ENCODE results near the gene GRK6. TPM values are rescaled to one million over a fixed set of nuclear protein-coding genes. Genes with fewer than 3 reads are reported as not detected.

The GRK6 gene
- total and polyA plus RNA-seq, 2 experiments from 2014 or later = 13.0 to 56.8 TPM

DNA sequence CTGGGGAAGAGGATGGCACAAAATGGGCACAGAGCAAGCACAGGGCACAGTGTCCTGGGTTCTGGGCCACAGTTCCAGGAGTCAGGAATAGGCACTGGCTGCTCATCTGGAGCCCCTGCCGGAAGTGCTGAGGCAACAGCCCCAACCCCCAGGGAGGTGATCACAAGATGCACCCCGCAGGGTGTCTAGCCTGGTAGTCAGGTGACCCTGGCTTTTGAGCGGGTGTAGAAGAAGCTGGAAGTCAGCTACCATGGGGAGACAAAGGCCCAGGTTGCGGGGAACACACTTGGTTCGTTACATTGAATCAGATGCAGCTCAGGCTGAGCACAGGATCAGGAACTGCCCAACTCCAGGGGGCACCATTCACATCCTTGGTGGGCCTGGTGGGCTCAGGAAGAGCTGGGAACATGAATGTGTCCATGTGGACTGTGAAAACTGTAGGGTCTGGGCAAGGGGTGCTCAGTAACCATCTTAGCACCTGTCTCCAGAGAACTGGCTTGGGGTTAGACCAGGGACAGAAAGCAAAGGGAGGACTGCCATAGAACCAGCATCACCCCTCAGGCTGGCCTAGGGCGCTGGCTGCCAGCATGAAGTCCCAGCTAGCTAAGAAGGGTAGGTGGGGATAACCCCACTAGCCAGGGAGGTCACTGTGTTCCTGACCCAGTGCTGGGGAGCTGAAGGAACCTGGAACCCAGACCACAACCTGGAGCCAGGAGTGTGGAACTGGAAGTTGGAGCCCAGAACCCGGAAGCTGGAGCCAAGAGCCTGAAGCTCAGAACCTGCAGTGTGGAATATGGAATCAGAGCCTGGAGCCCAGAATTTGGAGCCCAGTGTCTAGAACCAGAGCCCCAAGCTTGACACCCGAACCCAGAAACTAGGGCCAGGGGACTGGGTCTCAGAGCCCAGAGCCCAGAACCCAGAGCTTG lies 48.4 kb upstream of the GRK6 start:
- H3K4me1 Mint-ChIP-seq = peaks cover 20% of the 10 kb centered on the region
- peaks cover 29% of the 10 kb centered on the region for H3K27me3 Mint-ChIP-seq (ENCODE audit: insufficient read depth, low read depth, poor library complexity)
- H2AFZ ChIP-seq = no peak overlapping the region
- H3K4me3 ChIP-seq = no peak overlapping the region
- H3K79me2 ChIP-seq (replicated peaks; ENCODE audit: insufficient read depth) = no peaks in the 10 kb centered on the region
- H3K4me1 ChIP-seq (ENCODE audit: insufficient read depth) = peaks cover 12% of the 10 kb centered on the region; the same call in 1 of the 2 replicates
- DNase-seq (ENCODE audit: low spot score) (no peak), ATAC-seq (no peak)
- H3K27ac ChIP-seq (ENCODE audit: low read depth) = no peak overlapping the region
- H3K9me3 Mint-ChIP-seq = no peaks in the 10 kb centered on the region
- H3K4me2 ChIP-seq = no peak overlapping the region
- no peak overlapping the region for H3K4me3 Mint-ChIP-seq
- H3F3A ChIP-seq (replicated peaks; ENCODE audit: low read depth) = 0 out of 2 replicates have a peak, but pooled peaks cover 2% of the 10 kb centered on the region
- H3K27me3 ChIP-seq (ENCODE audit: insufficient read depth) = no peaks in the 10 kb centered on the region
- no peaks in the 10 kb centered on the region for H3K36me3 Mint-ChIP-seq (ENCODE audit: low read depth)
- TF ChIP-seq NANOG (IDR thresholded peaks at IDR 0.05; ENCODE audit: borderline replicate concordance) (no peak), ZNF331 (CRISPR knock-in tag; IDR thresholded peaks at IDR 0.05; ENCODE audit: low read depth) (no peak), CREB1 (CRISPR knock-in tag; IDR thresholded peaks at IDR 0.05; ENCODE audit: low read depth) (no peak)
- TF ChIP-seq, protein P1, sequence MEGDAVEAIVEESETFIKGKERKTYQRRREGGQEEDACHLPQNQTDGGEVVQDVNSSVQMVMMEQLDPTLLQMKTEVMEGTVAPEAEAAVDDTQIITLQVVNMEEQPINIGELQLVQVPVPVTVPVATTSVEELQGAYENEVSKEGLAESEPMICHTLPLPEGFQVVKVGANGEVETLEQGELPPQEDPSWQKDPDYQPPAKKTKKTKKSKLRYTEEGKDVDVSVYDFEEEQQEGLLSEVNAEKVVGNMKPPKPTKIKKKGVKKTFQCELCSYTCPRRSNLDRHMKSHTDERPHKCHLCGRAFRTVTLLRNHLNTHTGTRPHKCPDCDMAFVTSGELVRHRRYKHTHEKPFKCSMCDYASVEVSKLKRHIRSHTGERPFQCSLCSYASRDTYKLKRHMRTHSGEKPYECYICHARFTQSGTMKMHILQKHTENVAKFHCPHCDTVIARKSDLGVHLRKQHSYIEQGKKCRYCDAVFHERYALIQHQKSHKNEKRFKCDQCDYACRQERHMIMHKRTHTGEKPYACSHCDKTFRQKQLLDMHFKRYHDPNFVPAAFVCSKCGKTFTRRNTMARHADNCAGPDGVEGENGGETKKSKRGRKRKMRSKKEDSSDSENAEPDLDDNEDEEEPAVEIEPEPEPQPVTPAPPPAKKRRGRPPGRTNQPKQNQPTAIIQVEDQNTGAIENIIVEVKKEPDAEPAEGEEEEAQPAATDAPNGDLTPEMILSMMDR (conservative IDR thresholded peaks at IDR 0.05; ENCODE audit: low read depth in 2 of 2) = peak; percentile 12 to 38; a peak in 2 of 4 replicates
- TF ChIP-seq, protein P2, sequence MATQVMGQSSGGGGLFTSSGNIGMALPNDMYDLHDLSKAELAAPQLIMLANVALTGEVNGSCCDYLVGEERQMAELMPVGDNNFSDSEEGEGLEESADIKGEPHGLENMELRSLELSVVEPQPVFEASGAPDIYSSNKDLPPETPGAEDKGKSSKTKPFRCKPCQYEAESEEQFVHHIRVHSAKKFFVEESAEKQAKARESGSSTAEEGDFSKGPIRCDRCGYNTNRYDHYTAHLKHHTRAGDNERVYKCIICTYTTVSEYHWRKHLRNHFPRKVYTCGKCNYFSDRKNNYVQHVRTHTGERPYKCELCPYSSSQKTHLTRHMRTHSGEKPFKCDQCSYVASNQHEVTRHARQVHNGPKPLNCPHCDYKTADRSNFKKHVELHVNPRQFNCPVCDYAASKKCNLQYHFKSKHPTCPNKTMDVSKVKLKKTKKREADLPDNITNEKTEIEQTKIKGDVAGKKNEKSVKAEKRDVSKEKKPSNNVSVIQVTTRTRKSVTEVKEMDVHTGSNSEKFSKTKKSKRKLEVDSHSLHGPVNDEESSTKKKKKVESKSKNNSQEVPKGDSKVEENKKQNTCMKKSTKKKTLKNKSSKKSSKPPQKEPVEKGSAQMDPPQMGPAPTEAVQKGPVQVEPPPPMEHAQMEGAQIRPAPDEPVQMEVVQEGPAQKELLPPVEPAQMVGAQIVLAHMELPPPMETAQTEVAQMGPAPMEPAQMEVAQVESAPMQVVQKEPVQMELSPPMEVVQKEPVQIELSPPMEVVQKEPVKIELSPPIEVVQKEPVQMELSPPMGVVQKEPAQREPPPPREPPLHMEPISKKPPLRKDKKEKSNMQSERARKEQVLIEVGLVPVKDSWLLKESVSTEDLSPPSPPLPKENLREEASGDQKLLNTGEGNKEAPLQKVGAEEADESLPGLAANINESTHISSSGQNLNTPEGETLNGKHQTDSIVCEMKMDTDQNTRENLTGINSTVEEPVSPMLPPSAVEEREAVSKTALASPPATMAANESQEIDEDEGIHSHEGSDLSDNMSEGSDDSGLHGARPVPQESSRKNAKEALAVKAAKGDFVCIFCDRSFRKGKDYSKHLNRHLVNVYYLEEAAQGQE (IDR thresholded peaks at IDR 0.05; ENCODE audit: unreplicated experiment) = no peak
- TF ChIP-seq, protein P3, sequence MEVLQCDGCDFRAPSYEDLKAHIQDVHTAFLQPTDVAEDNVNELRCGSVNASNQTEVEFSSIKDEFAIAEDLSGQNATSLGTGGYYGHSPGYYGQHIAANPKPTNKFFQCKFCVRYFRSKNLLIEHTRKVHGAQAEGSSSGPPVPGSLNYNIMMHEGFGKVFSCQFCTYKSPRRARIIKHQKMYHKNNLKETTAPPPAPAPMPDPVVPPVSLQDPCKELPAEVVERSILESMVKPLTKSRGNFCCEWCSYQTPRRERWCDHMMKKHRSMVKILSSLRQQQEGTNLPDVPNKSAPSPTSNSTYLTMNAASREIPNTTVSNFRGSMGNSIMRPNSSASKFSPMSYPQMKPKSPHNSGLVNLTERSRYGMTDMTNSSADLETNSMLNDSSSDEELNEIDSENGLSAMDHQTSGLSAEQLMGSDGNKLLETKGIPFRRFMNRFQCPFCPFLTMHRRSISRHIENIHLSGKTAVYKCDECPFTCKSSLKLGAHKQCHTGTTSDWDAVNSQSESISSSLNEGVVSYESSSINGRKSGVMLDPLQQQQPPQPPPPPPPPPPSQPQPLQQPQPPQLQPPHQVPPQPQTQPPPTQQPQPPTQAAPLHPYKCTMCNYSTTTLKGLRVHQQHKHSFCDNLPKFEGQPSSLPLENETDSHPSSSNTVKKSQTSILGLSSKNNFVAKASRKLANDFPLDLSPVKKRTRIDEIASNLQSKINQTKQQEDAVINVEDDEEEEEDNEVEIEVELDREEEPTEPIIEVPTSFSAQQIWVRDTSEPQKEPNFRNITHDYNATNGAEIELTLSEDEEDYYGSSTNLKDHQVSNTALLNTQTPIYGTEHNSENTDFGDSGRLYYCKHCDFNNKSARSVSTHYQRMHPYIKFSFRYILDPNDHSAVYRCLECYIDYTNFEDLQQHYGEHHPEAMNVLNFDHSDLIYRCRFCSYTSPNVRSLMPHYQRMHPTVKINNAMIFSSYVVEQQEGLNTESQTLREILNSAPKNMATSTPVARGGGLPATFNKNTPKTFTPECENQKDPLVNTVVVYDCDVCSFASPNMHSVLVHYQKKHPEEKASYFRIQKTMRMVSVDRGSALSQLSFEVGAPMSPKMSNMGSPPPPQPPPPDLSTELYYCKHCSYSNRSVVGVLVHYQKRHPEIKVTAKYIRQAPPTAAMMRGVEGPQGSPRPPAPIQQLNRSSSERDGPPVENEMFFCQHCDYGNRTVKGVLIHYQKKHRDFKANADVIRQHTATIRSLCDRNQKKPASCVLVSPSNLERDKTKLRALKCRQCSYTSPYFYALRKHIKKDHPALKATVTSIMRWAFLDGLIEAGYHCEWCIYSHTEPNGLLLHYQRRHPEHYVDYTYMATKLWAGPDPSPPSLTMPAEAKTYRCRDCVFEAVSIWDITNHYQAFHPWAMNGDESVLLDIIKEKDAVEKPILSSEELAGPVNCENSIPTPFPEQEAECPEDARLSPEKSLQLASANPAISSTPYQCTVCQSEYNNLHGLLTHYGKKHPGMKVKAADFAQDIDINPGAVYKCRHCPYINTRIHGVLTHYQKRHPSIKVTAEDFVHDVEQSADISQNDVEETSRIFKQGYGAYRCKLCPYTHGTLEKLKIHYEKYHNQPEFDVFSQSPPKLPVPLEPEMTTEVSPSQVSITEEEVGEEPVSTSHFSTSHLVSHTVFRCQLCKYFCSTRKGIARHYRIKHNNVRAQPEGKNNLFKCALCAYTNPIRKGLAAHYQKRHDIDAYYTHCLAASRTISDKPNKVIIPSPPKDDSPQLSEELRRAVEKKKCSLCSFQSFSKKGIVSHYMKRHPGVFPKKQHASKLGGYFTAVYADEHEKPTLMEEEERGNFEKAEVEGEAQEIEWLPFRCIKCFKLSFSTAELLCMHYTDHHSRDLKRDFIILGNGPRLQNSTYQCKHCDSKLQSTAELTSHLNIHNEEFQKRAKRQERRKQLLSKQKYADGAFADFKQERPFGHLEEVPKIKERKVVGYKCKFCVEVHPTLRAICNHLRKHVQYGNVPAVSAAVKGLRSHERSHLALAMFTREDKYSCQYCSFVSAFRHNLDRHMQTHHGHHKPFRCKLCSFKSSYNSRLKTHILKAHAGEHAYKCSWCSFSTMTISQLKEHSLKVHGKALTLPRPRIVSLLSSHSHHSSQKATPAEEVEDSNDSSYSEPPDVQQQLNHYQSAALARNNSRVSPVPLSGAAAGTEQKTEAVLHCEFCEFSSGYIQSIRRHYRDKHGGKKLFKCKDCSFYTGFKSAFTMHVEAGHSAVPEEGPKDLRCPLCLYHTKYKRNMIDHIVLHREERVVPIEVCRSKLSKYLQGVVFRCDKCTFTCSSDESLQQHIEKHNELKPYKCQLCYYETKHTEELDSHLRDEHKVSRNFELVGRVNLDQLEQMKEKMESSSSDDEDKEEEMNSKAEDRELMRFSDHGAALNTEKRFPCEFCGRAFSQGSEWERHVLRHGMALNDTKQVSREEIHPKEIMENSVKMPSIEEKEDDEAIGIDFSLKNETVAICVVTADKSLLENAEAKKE (CRISPR knock-in tag; IDR thresholded peaks at IDR 0.05) = no peak
- H4K20me1 ChIP-seq (replicated peaks; ENCODE audit: insufficient read depth) = no peaks in the 10 kb centered on the region
- no peaks in the 10 kb centered on the region for H3K9me2 ChIP-seq (ENCODE audit: insufficient read depth)
- no peak overlapping the region for H3K27ac Mint-ChIP-seq
- H3K36me3 ChIP-seq (ENCODE audit: insufficient read depth) = no peaks in the 10 kb centered on the region

Data from GM23338 (cell line).